Frontal cortex (tissue), 4 donors: Measurements from ENCODE around the gene CABP2. TPM values are rescaled to one million over a fixed set of nuclear protein-coding genes. Genes with fewer than 3 reads are reported as not detected.
"Not testable (repeated sequence)": the region's sequence is repeated elsewhere in the genome, so short reads cannot be mapped to it uniquely, and the experiment has no call there.

Source experiments
- DNase-seq, 2 donors: peaks; one replicate each; pipeline ENCODE4 v3.0.0; 2012; ENCODE audit warnings: low spot score in 2 of 2
- FAIRE-seq: peaks from 2 replicates; lab custom pipeline; 2012; peaks lifted over from hg19 to GRCh38; lab: Jason Lieb, UNC
- total RNA-seq: library from RNA; depleted of rRNA; stranded (reverse); fragments of >200 nt; gene quantifications from one replicate; pipeline ENCODE4 v1.2.3, GENCODE V29; 2014
- donor health status: control.
- donor health status: control.
- donor health status: control.

The CABP2 gene
- total RNA-seq, 1 donor from 2014 or later: not detected

- FAIRE-seq (no peak), DNase-seq (no peak)
Measured at GRCh38 chr11:67498544-67498972, 24.7 kb downstream of the CABP2 start.

DNA sequence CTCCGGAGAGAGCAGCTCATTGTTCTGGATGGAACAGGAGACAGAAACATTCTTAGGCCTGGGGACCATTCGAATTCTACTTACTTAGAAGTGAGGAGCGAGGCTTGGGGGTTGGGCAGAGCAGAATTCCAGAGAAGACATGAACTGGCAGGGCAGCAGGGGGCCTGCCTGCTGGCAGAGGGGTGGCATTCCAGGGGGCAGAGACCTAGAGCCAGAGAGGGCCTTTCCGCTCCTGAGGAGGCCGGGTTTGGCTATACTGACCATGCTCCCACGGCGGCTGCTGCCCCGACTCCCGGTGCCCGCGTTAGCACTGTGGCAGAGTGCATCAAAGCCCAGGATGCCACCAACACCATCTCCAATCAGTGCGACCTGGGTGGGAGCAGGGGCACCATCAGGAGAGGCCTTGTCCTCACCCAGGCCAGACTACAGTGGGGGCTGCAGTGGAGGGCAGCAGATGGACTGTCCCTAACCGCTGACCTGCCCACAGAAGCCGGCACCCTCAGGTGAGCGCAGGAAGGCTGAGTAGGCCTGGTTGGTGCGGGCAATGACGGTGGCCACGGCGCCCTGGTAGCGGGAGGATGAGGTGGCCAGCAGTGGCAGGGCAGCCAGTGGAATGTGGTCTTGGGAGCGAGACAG, 25.5 kb downstream of the CABP2 start:
- DNase-seq: no peak
- FAIRE-seq: no peak

DNA sequence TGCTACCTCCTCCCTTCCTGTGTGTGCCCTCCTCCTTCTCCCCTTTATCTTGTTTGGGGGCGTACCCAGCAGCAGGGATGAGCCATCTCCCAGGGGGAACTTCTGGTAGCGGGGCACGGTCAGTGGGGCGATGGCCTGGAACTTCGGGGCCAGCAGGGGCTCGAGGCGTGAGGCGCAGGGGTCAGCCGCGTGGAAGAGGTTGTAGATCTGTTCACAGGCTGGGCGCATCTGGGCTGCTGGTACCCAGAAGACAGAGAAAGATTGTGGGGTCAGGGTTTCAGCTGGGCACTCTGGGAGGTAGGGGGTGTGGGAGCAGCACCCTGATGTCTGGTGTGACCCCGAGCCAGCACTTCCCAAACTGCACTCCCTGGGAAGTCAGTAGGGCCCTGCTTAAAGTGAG, 27.1 kb downstream of the CABP2 start:
- FAIRE-seq: no peak

GRCh38 chr11:67495234-67496005, 27.8 kb downstream of the CABP2 start:
- no peak for DNase-seq
- no peak for FAIRE-seq

More for the DNA sequence above, 27.1 kb downstream of the CABP2 start:
- no peak for DNase-seq

GRCh38 chr11:67494371-67495233, 28.6 kb downstream of the CABP2 start:
- no peak for FAIRE-seq

GRCh38 chr11:67493548-67494370, 29.5 kb downstream of the CABP2 start:
- DNase-seq (no peak), FAIRE-seq (no peak)

More at GRCh38 chr11:67494371-67495233, 28.6 kb downstream of the CABP2 start:
- DNase-seq: no peak

DNA sequence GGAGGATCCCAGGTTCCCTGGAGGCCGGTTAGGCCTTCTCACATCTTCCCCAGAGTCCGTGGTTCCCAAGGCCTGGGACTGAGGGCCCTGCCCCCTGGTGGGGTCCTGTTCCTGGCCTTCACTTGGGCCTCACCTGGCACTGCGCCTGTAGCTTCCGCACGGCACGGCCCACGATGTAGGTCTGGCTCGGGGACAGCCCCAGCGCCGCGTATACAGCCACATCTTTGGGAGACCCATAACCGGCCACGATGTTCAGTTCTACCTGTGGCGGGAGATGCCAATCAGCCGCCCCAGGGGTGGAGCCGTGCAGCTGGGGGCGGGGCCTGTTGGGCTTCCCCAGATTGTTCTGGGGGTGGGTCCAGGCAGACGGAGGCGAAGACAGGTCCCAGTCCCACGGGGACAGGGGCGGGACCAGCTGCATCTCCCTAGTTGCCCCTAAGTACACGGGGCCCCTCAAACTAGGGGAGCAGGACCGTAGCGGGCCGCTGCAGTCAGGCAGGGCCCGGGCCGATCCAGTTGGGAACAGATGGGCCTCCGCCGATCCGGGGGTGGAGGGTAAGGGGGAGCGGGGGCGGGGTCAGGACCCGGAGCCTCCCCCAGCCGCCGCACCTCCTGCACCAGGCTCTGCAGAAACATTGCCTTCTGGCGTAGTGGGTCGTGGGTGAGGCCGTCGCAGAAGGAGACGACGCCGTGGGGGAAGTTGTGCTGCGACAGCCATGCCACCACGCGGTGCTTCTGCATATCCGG, 30.3 kb downstream of the CABP2 start:
- FAIRE-seq (no peak), DNase-seq (peak in 1 of 2 donors; percentile 30)

GRCh38 chr11:67492069-67492727, 31.0 kb downstream of the CABP2 start:
- no peak for FAIRE-seq
- DNase-seq: no peak

- DNase-seq (no peak), FAIRE-seq (no peak)
Measured at GRCh38 chr11:67491276-67492068, 31.8 kb downstream of the CABP2 start.

GRCh38 chr11:67490727-67491065, 32.5 kb downstream of the CABP2 start:
- no peak for FAIRE-seq

DNA sequence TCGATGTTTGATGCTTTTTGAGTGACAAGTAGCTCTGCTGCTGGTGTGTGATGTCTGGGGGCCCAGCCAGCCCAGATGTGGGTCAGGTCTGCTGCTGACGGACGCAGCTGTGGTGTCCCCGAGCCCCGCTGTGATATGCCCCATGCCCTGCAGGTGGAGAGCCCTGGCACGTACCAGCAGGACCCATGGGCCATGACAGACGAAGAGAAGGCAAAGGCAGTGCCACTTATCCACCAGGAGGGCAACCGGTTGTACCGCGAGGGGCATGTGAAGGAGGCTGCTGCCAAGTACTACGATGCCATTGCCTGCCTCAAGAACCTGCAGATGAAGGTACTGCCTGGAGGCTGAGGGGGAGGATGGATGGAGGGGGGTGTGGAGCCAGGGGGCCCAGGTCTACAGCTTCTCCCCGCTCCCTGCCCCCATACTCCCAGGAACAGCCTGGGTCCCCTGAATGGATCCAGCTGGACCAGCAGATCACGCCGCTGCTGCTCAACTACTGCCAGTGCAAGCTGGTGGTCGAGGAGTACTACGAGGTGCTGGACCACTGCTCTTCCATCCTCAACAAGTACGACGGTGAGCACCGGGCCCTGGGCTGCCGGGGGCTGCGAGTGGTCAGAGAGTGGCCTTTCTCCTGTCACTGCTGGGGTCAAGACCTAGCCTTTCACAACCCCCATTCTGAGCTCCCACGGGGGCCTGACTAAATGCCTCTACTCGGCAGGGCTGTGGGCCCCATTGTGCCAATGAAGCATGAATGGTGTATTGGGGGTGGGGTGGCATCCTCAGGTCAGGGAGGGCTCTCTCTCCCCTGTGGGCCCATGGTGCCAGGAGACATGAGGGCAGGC, 33.1 kb downstream of the CABP2 start:
- FAIRE-seq (no peak), DNase-seq (no peak)

More at GRCh38 chr11:67490727-67491065, 32.5 kb downstream of the CABP2 start:
- DNase-seq: no peak

DNA sequence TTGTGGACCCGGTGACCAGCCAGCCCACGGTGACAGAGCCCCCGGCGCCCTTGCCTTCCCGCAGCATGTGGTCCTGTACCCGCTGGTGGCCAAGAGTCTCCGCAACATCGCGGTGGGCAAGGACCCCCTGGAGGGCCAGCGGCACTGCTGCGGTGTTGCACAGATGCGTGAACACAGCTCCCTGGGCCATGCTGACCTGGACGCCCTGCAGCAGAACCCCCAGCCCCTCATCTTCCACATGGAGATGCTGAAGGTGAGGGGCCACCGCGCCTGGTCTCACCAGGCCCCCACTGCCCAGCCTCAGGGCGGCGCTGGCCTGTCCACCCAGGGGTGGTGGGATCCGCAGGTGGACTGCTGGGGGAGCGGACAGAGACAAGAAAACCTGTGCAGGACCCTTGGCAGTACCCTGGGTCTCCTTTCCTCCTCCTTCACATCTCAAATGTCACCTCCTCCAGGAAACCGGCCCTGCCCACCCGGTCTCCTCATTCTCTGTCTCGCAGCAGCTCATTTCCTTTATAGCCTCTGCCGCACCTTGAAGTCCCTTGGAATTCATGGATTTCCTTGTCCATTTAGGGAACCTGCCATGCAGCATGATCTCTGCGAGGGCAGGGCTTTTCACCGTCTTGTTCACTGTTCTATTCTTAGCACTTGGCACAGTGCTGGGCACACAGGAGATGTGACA, 33.9 kb downstream of the CABP2 start:
- DNase-seq (no peak), FAIRE-seq (no peak)

GRCh38 chr11:67486481-67487195, 36.6 kb downstream of the CABP2 start:
- no peak for DNase-seq
- FAIRE-seq: no peak

- DNase-seq, FAIRE-seq: not testable (repeated sequence)
Measured at GRCh38 chr11:67485873-67486361, 37.3 kb downstream of the CABP2 start.

GRCh38 chr11:67484847-67485311, 38.4 kb downstream of the CABP2 start:
- FAIRE-seq (no peak), DNase-seq (no peak)
